Measurements from ENCODE around the gene MMP12. TPM values are rescaled to one million over a fixed set of nuclear protein-coding genes. Genes with fewer than 3 reads are reported as not detected.

Gene MMP12
- total RNA-seq, 1 donor from 2014 or later = 0.17 TPM

DNA sequence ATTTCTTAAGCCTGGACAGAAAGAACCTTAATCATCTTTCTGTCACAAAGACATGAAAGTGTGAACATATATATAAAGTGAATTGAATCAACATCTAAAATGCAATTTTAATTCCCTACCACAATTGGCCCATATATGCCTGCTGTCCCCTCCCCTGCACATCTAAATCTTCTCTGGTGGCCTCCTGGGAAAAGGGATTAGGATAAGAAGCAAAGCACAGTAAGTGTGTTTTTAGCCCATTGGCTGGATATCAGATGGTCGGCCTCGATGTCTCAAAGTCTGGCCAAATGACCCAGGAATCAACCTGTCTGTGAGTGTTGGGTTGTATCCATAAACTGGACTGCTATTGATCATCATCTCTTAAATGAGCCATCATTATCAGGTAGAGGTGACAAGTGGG, 37.1 kb downstream of the MMP12 start:
- no peak for DNase-seq (ENCODE audit: low spot score)
- no peaks in the 10 kb centered on the region for H3K36me3 Mint-ChIP-seq (ENCODE audit: low read depth)
- no peak overlapping the region for H3K4me3 Mint-ChIP-seq (ENCODE audit: unreplicated experiment)
- H3K4me1 Mint-ChIP-seq (ENCODE audit: low read depth) = peaks cover 33% of the 10 kb centered on the region
- H3K27ac Mint-ChIP-seq (ENCODE audit: unreplicated experiment) = no peak overlapping the region
- no peaks in the 10 kb centered on the region for H3K27me3 Mint-ChIP-seq (ENCODE audit: low read depth)
- no peaks in the 10 kb centered on the region for H3K9me3 Mint-ChIP-seq (ENCODE audit: low read depth)
- TF ChIP-seq, protein P1, sequence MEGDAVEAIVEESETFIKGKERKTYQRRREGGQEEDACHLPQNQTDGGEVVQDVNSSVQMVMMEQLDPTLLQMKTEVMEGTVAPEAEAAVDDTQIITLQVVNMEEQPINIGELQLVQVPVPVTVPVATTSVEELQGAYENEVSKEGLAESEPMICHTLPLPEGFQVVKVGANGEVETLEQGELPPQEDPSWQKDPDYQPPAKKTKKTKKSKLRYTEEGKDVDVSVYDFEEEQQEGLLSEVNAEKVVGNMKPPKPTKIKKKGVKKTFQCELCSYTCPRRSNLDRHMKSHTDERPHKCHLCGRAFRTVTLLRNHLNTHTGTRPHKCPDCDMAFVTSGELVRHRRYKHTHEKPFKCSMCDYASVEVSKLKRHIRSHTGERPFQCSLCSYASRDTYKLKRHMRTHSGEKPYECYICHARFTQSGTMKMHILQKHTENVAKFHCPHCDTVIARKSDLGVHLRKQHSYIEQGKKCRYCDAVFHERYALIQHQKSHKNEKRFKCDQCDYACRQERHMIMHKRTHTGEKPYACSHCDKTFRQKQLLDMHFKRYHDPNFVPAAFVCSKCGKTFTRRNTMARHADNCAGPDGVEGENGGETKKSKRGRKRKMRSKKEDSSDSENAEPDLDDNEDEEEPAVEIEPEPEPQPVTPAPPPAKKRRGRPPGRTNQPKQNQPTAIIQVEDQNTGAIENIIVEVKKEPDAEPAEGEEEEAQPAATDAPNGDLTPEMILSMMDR (IDR thresholded peaks at IDR 0.05) = no peak

DNA sequence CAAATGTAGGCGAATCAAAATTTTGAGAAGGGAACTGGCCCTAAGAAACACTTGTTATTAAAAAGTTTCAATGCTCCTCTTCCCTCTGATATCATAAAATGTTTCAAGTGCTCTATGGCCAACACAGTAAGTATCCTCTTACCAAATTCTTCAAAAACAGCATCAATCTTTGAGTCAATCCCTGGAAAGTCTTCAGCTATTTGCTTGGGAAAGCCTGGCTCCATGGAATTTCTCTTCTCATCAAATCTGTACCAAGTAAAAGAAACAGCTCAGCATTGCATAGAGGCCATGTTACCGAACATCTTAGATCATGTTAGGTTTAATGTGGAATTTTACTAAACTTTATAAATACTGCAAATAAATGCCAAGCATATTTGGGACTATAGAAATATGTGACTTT, 37.6 kb downstream of the MMP12 start:
- H3K4me1 Mint-ChIP-seq (ENCODE audit: low read depth) = peaks cover 33% of the 10 kb centered on the region
- TF ChIP-seq, protein P1 (IDR thresholded peaks at IDR 0.05) = no peak
- no peak overlapping the region for H3K27ac Mint-ChIP-seq (ENCODE audit: unreplicated experiment)
- no peaks in the 10 kb centered on the region for H3K27me3 Mint-ChIP-seq (ENCODE audit: low read depth)
- DNase-seq (ENCODE audit: low spot score) = no peak
- no peaks in the 10 kb centered on the region for H3K36me3 Mint-ChIP-seq (ENCODE audit: low read depth)
- H3K4me3 Mint-ChIP-seq (ENCODE audit: unreplicated experiment) = no peak overlapping the region
- no peaks in the 10 kb centered on the region for H3K9me3 Mint-ChIP-seq (ENCODE audit: low read depth)

GRCh38 chr11:102836290-102836875, 38.4 kb downstream of the MMP12 start:
- no peaks in the 10 kb centered on the region for H3K27me3 Mint-ChIP-seq (ENCODE audit: low read depth)
- H3K27ac Mint-ChIP-seq (ENCODE audit: unreplicated experiment) = peak overlapping the region; percentile 82
- H3K4me3 Mint-ChIP-seq (ENCODE audit: unreplicated experiment) = no peak overlapping the region
- no peak for DNase-seq (ENCODE audit: low spot score)
- no peaks in the 10 kb centered on the region for H3K9me3 Mint-ChIP-seq (ENCODE audit: low read depth)
- H3K36me3 Mint-ChIP-seq (ENCODE audit: low read depth) = no peaks in the 10 kb centered on the region
- H3K4me1 Mint-ChIP-seq (ENCODE audit: low read depth) = peaks cover 33% of the 10 kb centered on the region
- TF ChIP-seq, protein P1 (IDR thresholded peaks at IDR 0.05) = no peak

DNA sequence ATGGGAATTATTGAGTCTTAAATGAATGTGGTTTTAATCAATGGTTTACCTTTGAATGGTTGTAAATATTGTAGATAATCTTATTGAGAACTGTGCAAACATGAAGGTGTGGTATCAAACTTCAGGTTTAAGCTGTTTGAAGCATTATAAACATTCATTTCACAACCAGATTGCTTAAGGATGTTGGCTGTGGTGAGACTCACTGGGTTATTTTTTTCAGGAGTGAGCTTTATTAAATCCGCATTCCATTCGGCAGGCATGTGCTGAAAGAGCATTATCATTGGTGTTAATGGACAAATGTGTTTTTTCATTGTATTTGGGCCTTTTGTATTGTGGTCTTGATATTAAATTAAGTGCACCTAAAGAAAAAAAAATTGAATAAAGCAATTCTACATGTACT, 41.1 kb downstream of the MMP12 start:
- no peaks in the 10 kb centered on the region for H3K27me3 Mint-ChIP-seq (ENCODE audit: low read depth)
- no peak overlapping the region for H3K27ac Mint-ChIP-seq (ENCODE audit: unreplicated experiment)
- H3K4me1 Mint-ChIP-seq (ENCODE audit: low read depth) = peaks cover 38% of the 10 kb centered on the region
- no peaks in the 10 kb centered on the region for H3K36me3 Mint-ChIP-seq (ENCODE audit: low read depth)
- H3K9me3 Mint-ChIP-seq (ENCODE audit: low read depth) = no peaks in the 10 kb centered on the region
- TF ChIP-seq, protein P1 (IDR thresholded peaks at IDR 0.05) = no peak
- DNase-seq (ENCODE audit: low spot score) = no peak
- no peak overlapping the region for H3K4me3 Mint-ChIP-seq (ENCODE audit: unreplicated experiment)

DNA sequence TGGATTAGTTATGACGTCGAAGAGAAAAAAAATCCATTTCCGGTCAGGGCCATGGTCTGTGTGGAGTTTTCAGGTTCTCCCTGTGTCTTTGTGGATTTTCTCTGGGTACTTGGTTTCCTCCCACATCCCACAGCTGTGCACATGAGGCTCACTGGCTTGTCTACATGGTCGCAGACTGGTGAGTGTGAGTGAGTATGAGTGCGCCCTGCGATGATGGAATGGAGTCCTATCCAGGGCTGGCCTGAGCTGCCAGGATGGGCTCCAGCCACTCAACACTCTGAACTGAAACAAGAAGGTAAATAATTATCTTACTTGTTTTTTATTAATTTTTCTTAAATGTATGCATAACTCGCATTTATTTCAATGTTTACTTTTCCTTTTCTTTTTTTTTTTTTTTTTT, 42.2 kb downstream of the MMP12 start:
- TF ChIP-seq, protein P1 (IDR thresholded peaks at IDR 0.05) = no peak
- H3K4me3 Mint-ChIP-seq (ENCODE audit: unreplicated experiment) = no peak overlapping the region
- no peak for DNase-seq (ENCODE audit: low spot score)
- H3K4me1 Mint-ChIP-seq (ENCODE audit: low read depth) = peaks cover 38% of the 10 kb centered on the region
- no peaks in the 10 kb centered on the region for H3K27me3 Mint-ChIP-seq (ENCODE audit: low read depth)
- no peak overlapping the region for H3K27ac Mint-ChIP-seq (ENCODE audit: unreplicated experiment)
- H3K9me3 Mint-ChIP-seq (ENCODE audit: low read depth) = no peaks in the 10 kb centered on the region
- no peaks in the 10 kb centered on the region for H3K36me3 Mint-ChIP-seq (ENCODE audit: low read depth)
